Measurements from ENCODE around the gene CLDN25.
"Not testable (repeated sequence)": the region's sequence is repeated elsewhere in the genome, so short reads cannot be mapped to it uniquely, and the experiment has no call there.

Gene CLDN25

DNA sequence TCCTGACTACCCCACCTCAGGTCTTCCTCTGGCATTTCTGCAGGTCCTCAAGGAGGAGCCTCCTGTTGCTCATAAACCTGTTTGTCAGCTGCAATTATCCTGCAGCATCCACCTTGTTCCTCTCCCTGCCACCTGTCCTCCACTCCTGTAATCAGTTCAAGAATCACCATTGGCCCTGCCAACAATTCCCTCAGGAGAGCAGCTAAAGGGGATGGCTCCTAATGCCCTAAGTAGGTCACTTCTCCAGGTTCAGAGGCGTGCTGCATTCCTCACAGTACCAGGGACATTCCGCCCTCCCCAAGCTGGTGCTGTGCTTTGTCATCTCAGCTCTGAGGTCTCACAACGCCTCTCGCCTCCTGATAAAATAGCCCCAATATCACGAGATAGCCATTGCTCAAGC lies 2.1 kb downstream of the CLDN25 start:
- no peak overlapping the region for H3K4me3 ChIP-seq (ENCODE audit: low read length)
- TF ChIP-seq, protein P1, sequence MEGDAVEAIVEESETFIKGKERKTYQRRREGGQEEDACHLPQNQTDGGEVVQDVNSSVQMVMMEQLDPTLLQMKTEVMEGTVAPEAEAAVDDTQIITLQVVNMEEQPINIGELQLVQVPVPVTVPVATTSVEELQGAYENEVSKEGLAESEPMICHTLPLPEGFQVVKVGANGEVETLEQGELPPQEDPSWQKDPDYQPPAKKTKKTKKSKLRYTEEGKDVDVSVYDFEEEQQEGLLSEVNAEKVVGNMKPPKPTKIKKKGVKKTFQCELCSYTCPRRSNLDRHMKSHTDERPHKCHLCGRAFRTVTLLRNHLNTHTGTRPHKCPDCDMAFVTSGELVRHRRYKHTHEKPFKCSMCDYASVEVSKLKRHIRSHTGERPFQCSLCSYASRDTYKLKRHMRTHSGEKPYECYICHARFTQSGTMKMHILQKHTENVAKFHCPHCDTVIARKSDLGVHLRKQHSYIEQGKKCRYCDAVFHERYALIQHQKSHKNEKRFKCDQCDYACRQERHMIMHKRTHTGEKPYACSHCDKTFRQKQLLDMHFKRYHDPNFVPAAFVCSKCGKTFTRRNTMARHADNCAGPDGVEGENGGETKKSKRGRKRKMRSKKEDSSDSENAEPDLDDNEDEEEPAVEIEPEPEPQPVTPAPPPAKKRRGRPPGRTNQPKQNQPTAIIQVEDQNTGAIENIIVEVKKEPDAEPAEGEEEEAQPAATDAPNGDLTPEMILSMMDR (conservative IDR thresholded peaks at IDR 0.05; ENCODE audit: low read length): no peak
- no peak for DNase-seq (ENCODE audit: low read depth)

DNA sequence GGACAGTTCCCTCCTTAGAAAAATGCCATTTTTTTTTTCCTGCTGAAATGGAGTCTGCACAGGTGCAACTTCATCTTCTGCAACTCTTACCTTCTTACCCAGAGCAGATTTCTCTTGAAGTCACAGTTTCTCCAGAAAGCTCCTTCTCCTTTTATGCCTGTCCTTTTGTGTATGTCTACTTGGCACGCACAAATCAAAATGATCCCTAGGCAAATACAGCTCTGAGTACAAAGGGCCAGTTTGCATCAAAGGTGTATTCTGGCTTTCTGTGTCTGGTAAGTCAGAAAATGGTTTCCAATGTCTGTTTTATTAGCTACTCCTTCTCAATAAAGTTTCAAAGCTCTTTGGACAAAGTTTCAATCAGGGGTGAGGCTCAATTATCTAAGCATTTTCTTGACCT lies 2.5 kb downstream of the CLDN25 start:
- no peak overlapping the region for H3K4me3 ChIP-seq (ENCODE audit: low read length)
- TF ChIP-seq, protein P1 (conservative IDR thresholded peaks at IDR 0.05; ENCODE audit: low read length): no peak
- no peak for DNase-seq (ENCODE audit: low read depth)

DNA sequence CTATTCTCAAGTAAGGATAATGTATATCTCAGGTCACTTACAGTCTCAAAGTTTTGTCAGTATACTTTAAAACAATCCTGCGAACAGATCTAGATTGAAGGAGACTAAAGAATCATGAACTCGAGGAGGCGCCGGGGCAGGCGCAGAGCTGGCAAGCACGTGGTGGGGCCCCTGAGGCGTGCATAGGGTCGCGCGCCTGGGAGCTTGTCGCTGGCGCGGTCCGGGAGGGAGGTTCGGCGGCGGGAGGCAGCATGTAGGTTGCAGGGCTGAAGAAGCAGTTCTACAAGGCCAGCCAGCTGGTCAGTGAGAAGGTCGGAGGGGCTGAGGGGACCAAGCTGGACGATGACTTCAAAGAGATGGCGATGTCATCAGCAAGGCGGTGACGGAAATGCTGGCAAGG lies 9.4 kb downstream of the CLDN25 start:
- H3K4me3 ChIP-seq (ENCODE audit: low read length); DNase-seq (ENCODE audit: low read depth): not testable (repeated sequence)

DNA sequence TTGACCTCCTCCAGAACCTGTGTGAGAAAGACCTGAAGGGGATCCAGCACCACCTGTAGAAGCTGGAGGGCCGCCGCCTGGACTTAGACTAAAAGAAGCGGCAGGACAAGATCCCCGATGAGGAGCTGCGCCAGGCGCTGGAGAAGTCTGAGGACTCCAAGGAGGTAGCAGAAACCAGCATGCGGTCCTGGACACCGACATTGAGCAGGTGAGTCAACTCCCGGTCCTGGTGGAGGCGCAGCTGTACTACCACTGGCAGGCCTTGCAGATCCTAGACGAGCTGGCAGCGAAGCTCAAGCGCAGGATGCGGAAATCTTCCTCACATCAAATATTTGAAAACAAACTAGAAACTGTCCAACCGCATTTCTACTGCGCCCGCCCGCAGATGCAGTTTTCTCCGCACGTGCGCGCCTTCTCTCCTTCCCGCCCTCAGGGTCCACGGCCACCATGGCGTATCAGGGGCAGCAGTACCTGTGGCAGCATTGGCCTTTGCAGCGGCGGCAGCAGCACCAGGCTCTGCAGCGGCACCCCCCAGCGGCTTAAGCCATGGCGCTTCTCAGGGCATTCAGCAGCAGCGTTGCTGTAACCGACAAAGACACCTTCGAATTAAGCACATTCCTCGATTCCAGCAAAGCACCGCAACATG lies 10.2 kb downstream of the CLDN25 start:
- no peak for DNase-seq (ENCODE audit: low read depth)
- TF ChIP-seq, protein P1 (conservative IDR thresholded peaks at IDR 0.05; ENCODE audit: low read length): no peak
- H3K4me3 ChIP-seq (ENCODE audit: low read length): no peak overlapping the region

- no peak overlapping the region for H3K4me3 ChIP-seq (ENCODE audit: low read length)
- peak; percentile 57 for DNase-seq (ENCODE audit: low read depth)
- TF ChIP-seq, protein P1 (conservative IDR thresholded peaks at IDR 0.05; ENCODE audit: low read length): peak; percentile 73
These were observed 17.2 kb downstream of the CLDN25 start for GRCh38 chr11:113796663-113797259.

- H3K4me3 ChIP-seq (ENCODE audit: low read length): no peak overlapping the region
- no peak for DNase-seq (ENCODE audit: low read depth)
- TF ChIP-seq, protein P1 (conservative IDR thresholded peaks at IDR 0.05; ENCODE audit: low read length): no peak
These were observed 23.0 kb downstream of the CLDN25 start for GRCh38 chr11:113802621-113803020.

GRCh38 chr11:113805640-113806039 lies 26.0 kb downstream of the CLDN25 start:
- H3K4me3 ChIP-seq (ENCODE audit: low read length): no peak overlapping the region
- TF ChIP-seq, protein P1 (conservative IDR thresholded peaks at IDR 0.05; ENCODE audit: low read length): no peak
- DNase-seq (ENCODE audit: low read depth): no peak
